ENCODE results near the gene PGM5. TPM values are rescaled to one million over a fixed set of nuclear protein-coding genes. Genes with fewer than 3 reads are reported as not detected.

The PGM5 gene
- total RNA-seq, 1 donor from 2014 or later, result under 0.01 TPM

- DNase-seq (ENCODE audit: low read depth) (no peak), FAIRE-seq (no peak)
- TF ChIP-seq CTCF (IDR thresholded peaks at IDR 0.05; ENCODE audit: insufficient read depth, low read length, severe bottlenecking), result no peak
- Histone ChIP-seq H3K27me3 (ENCODE audit: control insufficient read depth, insufficient read depth, low read length) (no peaks in the 10 kb centered on the region), H3K4me3 (ENCODE audit: low read depth, low read length) (no peak overlapping the region), H3K36me3 (ENCODE audit: control insufficient read depth, insufficient read depth, low read length) (no peaks in the 10 kb centered on the region)
Observed at GRCh38 chr9:68522131-68522530, 165.7 kb downstream of the PGM5 start.

GRCh38 chr9:68522954-68523353 lies 166.5 kb downstream of the PGM5 start:
- H3K4me3 ChIP-seq (ENCODE audit: low read depth, low read length), result no peak overlapping the region
- TF ChIP-seq CTCF (IDR thresholded peaks at IDR 0.05; ENCODE audit: insufficient read depth, low read length, severe bottlenecking), result no peak
- H3K27me3 ChIP-seq (ENCODE audit: control insufficient read depth, insufficient read depth, low read length), result no peaks in the 10 kb centered on the region
- FAIRE-seq (no peak), DNase-seq (ENCODE audit: low read depth) (no peak)
- no peaks in the 10 kb centered on the region for H3K36me3 ChIP-seq (ENCODE audit: control insufficient read depth, insufficient read depth, low read length)

GRCh38 chr9:68523367-68523936 lies 167.0 kb downstream of the PGM5 start:
- no peak for TF ChIP-seq CTCF (IDR thresholded peaks at IDR 0.05; ENCODE audit: insufficient read depth, low read length, severe bottlenecking)
- DNase-seq (ENCODE audit: low read depth) (no peak), FAIRE-seq (no peak)

GRCh38 chr9:68530618-68531017 lies 174.2 kb downstream of the PGM5 start:
- Histone ChIP-seq H3K4me3 (ENCODE audit: low read depth, low read length) (no peak overlapping the region), H3K27me3 (ENCODE audit: control insufficient read depth, insufficient read depth, low read length) (no peaks in the 10 kb centered on the region), H3K36me3 (ENCODE audit: control insufficient read depth, insufficient read depth, low read length) (no peaks in the 10 kb centered on the region)
- FAIRE-seq (no peak), DNase-seq (ENCODE audit: low read depth) (no peak)
- TF ChIP-seq CTCF (IDR thresholded peaks at IDR 0.05; ENCODE audit: insufficient read depth, low read length, severe bottlenecking), result no peak

More at GRCh38 chr9:68523367-68523936, 167.0 kb downstream of the PGM5 start:
- H3K27me3 ChIP-seq (ENCODE audit: control insufficient read depth, insufficient read depth, low read length), result no peaks in the 10 kb centered on the region
- H3K4me3 ChIP-seq (ENCODE audit: low read depth, low read length), result no peak overlapping the region
- no peaks in the 10 kb centered on the region for H3K36me3 ChIP-seq (ENCODE audit: control insufficient read depth, insufficient read depth, low read length)

GRCh38 chr9:68532131-68532530 lies 175.7 kb downstream of the PGM5 start:
- DNase-seq (ENCODE audit: low read depth) (no peak), FAIRE-seq (no peak)
- TF ChIP-seq CTCF (IDR thresholded peaks at IDR 0.05; ENCODE audit: insufficient read depth, low read length, severe bottlenecking), result no peak
- H3K36me3 ChIP-seq (ENCODE audit: control insufficient read depth, insufficient read depth, low read length), result no peaks in the 10 kb centered on the region
- no peaks in the 10 kb centered on the region for H3K27me3 ChIP-seq (ENCODE audit: control insufficient read depth, insufficient read depth, low read length)
- no peak overlapping the region for H3K4me3 ChIP-seq (ENCODE audit: low read depth, low read length)

- no peak for DNase-seq (ENCODE audit: low read depth)
- H3K4me3 ChIP-seq (ENCODE audit: low read depth, low read length), result no peak overlapping the region
- no peak for TF ChIP-seq CTCF (IDR thresholded peaks at IDR 0.05; ENCODE audit: insufficient read depth, low read length, severe bottlenecking)
- peak; percentile 72 for FAIRE-seq
- no peaks in the 10 kb centered on the region for H3K27me3 ChIP-seq (ENCODE audit: control insufficient read depth, insufficient read depth, low read length)
- no peaks in the 10 kb centered on the region for H3K36me3 ChIP-seq (ENCODE audit: control insufficient read depth, insufficient read depth, low read length)
Observed at GRCh38 chr9:68533678-68534077, 177.3 kb downstream of the PGM5 start.
